Middle frontal gyrus (tissue), 1 donor: Measurements from ENCODE around the gene CTNND2.

ENCODE experiments used
- DNase-seq: peaks from one replicate; pipeline ENCODE4 v3.0.0-alpha.2; 2015; ENCODE audit warnings: low spot score; ENCODE audit errors: extremely low spot score

CTNND2 gene, protein sequence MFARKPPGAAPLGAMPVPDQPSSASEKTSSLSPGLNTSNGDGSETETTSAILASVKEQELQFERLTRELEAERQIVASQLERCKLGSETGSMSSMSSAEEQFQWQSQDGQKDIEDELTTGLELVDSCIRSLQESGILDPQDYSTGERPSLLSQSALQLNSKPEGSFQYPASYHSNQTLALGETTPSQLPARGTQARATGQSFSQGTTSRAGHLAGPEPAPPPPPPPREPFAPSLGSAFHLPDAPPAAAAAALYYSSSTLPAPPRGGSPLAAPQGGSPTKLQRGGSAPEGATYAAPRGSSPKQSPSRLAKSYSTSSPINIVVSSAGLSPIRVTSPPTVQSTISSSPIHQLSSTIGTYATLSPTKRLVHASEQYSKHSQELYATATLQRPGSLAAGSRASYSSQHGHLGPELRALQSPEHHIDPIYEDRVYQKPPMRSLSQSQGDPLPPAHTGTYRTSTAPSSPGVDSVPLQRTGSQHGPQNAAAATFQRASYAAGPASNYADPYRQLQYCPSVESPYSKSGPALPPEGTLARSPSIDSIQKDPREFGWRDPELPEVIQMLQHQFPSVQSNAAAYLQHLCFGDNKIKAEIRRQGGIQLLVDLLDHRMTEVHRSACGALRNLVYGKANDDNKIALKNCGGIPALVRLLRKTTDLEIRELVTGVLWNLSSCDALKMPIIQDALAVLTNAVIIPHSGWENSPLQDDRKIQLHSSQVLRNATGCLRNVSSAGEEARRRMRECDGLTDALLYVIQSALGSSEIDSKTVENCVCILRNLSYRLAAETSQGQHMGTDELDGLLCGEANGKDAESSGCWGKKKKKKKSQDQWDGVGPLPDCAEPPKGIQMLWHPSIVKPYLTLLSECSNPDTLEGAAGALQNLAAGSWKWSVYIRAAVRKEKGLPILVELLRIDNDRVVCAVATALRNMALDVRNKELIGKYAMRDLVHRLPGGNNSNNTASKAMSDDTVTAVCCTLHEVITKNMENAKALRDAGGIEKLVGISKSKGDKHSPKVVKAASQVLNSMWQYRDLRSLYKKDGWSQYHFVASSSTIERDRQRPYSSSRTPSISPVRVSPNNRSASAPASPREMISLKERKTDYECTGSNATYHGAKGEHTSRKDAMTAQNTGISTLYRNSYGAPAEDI (N-terminal part only)

DNA sequence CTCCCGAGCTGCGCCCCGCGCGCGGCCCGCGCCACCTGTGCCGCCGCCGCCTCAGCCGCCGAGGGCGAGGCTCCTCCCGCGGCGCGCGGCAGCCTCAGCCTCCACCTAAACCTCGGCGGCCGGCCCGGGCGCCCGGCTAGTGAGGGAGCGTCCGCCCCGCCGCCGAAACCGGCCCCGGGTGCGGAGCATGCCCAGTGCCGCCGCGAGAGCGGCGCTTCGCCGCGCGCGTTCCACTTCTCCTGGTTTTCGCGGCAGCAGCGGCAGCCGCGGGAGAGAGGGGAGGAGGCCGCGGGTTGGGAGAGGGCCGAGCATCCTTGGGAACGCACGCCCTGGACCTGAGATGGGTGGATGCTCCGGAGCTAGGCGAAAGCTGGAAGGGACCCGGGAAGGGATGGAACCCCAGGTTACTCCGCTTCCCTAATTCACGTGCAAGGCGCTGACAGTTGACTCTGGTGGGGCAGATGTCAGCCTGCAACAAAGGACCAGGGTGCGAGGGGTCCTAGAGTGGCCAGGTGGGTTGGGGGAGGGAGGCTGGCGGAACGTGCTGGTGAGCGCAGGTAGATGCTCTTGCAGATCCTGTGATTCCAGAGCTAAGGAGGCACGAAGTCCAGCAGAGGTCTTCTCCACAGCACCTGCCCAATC, at the start of gene CTNND2:
TSS of gene CTNND2 (minus strand) at position 182 of the 642 bp plus-strand sequence. CDS start 593 bp downstream, outside the sequence.
- DNase-seq, result peak; percentile 69

DNA sequence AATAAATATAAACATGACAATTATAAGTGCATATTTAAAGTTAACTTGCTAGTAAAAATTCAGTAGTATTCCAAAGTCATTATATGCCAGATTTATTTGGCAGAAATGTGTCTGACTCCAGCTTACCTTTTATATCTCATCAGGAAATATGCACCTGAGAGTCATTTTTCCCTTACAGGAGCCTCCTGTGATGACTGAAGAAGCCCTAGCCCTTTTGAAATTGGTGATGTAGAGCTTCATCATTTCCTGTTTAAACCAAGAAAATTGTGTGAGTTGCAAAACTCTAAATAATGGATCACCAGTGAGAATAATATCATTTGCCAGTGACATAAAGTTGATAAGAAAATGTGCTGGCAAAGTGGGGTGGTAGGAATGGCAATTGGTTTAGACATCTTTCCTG, 42.1 kb upstream of the CTNND2 start:
- no peak for DNase-seq

DNA sequence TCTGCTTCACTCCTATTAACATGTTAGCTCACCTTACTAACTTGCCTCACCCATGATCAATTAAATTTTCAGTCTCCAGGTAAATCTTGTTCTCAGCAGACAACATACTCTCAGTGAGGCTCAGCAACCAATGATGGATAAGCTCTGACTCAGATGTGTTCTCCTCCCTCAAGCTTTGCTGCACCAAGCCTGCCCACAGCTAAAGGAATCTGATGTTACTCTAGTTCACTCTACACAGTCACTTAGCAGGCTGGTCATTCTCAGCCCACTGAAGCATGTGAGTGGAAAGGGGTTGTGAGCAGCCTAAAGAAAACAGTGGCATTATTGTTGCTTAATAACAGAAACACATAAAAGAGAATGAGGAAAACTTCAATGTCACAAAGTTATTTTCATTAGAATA, 37.3 kb upstream of the CTNND2 start:
- DNase-seq, result no peak

DNA sequence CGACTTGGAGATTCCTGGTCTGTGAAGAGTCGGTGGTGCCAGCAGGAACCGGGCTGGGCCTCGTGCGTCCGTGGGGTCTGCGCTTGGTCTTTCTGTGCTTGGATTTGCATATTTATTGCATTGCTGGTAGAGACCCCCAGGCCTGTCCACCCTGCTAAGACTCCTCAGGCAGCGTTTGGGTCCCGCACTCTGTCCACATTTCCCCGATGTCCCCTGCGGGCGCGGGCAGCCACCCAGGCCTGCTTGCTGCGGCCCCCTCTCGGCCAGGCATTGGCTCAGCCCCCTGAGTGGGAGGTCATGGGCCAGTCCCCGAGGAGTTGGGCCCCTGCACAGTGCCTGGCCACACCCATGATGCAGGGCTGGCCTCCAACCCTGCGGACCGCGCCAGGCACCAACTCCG, 27.4 kb upstream of the CTNND2 start:
- DNase-seq, result no peak

DNA sequence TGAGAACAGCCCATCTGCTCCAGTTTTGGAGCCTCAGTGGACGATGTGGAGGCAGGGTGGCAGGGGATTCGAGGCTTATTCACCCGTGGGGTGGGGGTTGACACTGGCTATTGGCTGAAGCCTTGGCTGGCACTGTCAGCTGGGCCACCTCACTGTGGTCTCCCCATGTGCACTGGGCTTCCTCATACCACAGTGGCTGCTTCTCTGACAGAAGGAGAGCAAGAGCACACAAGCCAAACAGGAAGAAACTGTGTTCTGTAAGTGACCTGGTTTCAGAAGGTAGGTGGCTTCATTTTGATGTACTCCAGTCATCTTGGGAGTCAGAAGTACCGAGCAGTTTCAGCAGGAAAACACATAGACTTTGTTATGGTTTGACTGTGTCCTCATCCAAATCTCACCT, 24.7 kb upstream of the CTNND2 start:
- no peak for DNase-seq

DNA sequence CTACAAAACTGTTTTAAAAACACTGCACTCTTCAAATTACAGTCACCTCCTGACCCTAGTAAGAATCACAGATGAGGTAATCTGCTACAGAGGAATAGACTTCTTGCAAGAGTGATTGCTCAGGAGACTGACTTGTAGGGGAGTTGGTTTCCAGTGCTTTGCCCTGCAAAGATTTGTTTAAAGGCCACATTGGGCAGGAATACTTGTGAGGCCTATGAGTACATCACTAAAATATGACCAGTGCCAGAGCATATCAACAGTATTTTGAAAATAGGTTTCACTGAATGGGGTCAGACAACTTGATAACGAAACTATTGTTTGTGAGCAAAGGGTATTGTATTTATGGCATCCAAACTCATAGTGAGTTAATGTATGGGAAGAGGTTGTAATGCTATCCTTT, 21.5 kb upstream of the CTNND2 start:
- no peak for DNase-seq

DNA sequence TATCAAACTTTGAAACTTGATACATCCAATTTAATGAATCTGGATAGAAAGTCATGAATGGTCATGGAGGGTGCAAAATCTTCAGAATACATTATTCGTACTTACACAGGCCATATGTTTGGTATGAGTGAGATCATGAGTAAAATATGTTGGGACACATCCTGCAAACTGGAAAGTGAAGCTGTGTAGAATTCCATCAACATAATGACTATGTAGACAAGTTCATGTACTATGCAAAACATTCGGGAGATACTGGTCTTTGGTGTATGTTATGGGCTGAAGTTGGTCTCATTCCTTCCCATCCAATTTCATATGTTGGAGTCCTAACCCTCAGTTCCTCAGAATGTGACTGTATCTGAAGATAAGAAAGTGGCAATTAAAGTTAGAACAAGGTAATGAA, 18.1 kb upstream of the CTNND2 start:
- no peak for DNase-seq

DNA sequence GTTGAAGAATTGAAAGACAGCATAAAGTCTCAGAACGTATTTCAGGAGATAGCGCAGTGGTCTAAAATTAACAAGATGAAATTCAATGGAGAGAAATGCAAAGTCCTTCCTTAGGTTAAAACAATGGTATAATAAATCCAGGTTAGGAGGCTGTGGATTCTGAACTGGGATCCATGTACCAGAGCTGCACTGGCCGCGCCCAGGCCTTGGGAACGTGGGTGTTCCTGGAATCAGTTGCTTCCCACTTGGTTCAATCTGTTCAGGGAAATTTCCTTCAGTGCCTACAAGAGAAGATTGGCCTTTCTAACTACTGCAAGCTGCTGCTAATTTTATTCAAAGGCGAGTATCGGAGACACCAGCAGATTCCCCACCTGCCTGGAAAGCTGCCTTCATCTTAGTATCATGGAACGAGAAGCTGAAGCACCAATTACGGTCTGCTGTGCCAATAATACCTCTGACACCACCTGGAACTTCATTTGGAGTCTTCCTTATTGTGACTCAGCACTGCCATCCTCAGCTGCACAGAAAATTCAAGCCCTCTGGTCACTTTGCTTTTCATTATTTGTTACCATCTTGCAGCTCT, 14.3 kb upstream of the CTNND2 start:
- DNase-seq, result no peak

DNA sequence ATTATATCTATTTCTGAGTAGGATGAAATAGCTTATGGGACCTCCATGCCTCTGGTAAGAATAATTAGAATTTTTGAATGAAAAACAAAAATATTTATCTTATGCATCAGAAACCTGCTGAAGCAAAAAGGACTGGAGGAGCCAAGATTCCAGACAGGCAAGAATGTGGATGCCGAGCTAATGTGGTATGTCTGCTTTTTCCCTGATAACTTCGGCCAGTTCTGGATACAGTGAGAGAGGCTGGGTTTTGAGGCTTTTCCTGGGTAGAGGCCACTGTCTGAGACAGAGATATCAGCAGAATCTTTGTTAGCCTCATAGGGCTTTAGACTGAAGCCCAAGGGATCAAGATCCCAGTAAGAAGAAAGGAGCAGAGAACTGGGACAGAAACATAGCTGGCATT, 5.2 kb upstream of the CTNND2 start:
- DNase-seq, result no peak

DNA sequence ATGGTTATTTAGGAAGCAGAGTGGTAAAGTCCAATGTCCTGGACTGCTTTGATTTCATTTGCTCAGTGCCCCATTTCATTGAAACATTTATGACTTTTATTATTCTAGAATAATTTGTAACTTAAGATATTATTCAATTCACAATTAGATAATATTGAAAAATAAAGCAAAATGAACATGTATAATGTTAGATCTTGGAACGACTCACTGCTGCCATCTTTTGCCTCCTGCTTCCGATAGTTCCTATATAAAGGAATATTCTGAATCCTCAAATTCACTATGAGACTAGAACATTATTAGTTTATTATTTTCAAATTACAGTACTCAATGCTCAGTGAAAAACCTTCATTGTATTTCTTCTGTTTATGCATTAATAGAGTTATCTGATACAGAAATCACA, 2.3 kb upstream of the CTNND2 start:
- DNase-seq, result no peak

DNA sequence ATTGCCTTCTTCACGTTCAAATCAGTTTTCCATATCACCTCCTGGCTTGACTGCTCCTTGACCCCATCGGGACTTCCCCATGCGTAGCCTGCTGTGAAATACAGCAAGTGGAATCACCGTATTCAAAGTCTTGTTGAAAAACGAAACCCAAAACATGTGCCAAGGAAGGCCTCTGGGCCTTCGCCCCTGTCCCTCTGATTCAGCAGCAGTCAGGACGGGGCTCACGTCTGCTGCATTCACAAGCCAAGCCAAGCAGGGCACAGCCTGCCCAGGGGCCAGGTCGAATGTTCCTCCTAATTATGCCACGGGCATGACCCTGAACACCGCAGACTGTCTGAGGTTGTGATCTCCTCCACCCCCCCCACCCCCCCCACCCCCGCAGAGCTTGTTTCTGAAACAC, 960 bp upstream of the CTNND2 start:
- no peak for DNase-seq

DNA sequence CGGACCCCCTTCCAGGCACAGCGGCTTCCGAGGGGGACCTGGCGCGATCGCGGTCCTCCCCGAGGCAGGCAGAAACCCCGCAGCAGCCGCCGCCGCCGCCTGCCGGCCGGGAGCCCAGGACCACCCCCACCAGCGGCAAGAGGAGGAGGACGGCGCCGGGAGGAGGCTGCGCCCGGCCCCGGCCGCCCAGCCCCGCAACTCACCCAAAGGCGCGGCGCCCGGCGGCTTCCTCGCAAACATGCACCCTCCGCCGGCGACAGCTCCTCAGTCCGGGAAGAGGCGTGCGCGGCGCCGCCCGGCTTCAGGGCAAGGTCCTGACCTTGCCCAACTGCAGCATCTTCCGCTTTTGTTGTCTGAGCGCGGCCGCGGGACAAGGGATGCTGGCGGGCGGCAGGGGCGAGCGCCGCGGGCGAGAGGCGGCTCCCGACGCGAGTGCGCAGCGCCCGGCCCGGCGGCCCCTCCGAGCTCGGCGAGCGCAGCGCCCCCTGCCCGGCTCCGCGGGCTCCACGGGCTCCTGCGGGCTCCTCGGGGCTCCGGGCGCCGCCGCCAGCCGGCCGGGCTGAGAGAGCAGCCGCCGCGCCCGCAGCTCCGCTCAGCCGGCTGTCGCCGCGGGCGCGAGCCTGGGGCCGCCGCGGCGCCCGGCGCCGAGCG, 507 bp downstream of the CTNND2 start:
- no peak for DNase-seq

DNA sequence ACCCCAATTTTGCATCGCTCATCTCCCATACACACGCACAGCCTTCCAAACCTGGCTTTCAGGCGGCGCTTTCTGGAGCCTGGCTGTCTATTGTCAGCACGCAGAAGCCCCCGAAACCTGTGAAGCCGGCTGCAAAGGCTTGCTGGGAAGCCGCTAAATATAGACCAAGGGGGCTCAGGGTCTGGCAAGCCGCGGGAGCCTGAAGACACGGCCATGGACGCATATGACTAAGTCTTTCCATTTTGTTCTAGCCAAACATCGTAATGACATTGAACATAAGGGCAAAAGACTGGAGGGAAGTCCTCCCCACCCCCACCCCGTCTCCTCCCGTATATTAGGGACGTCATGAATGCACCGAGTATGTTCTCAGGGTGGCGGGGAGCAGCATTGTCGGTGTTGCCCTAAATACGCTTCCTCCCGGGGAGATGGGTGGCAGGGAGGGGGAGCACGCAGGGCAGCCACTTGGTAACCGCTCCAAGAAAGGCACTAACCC, 1.1 kb downstream of the CTNND2 start:
- DNase-seq, result no peak

DNA sequence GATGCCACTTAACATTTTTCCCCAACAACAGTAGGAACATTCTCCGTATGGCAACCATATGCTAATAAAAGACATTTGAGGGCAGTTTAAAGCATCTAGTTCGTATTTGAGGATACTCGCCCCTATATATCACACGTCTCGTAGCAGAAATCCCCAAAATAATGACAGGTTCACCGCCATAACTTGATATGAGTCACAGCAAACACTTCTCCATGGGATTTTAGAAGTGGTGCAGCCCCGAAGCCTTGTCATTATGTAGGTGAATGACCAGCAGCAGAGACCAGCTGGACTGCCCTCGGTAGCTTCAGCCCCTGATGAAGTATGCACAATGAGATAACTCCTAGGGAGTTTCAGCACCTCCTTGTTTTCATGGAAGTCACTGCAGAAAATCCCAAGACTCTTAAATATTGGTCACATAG, 2.0 kb downstream of the CTNND2 start:
- DNase-seq, result no peak

DNA sequence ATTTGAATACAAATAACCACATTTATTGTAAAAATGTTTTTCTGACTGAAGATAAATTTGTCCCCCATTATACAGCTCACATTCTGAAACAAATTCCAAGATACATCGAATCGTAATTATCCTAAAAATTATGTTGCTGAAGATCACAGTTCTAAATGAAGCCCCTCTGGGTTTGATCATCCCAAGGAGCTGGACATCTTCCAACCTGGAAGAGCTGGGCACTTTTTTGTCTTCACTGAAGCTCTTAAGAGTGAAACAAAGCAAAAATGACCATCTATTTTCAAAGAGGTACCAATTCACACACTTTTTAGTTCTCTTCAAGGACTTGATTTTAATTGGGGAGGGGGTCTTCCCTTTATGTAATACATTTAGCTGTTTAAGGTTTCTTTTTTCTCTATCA, 5.5 kb downstream of the CTNND2 start:
- DNase-seq, result no peak

DNA sequence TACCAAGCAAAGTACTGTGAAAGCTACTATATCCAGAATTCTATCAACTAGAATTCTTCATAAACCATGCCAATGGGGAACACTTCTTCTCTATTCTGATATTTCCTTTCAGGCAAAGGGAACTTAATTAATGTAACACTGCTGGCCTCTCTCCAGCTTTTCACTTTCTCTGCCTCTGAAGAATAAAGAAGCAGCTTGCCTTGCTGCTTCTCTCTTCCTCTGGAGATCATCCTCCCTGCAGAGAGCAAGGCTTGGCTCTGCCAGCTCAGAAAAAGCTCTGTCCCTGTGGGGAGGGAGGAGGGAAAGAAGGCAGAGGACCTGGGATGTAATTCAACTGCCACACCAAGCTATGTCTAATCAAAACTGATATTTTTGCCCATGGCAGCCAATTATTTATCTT, 6.5 kb downstream of the CTNND2 start:
- DNase-seq, result no peak

DNA sequence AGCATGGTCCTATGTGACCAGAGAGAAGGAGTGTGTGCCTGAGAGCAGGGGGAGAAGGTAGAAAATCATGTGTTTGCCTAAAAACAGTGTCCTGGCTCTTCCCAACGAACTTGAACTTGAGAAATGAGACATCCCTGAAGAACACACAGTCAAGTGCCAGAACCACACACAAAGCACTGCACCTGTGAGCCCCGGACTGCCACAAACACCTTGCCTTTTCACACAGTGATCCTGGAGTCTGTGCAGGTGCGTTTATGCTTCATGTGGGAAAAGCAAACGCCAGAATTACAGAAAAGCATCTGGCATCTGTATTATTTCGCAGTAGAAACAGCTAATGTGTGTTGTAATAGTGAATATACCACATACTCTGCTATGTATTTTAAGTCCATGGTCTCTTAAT, 9.3 kb downstream of the CTNND2 start:
- DNase-seq, result no peak

DNA sequence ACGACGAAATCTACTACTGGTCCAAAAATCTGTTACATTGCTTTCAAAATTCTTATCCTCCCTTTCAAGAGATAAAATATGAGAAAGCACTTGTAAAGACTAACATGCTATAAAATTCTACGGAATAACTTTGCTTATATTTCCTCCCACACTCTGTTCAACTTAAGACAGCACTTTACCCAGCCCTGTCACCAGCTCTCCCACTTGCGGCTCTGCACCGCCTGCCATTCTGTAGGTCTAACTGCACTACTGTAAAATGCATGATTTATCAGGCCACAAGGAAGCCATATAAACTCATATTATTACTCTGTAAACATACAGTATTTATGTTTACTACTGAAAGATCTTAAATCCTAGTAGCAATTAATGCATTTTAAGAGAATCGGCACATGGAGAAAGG, 11.4 kb downstream of the CTNND2 start:
- DNase-seq, result no peak

DNA sequence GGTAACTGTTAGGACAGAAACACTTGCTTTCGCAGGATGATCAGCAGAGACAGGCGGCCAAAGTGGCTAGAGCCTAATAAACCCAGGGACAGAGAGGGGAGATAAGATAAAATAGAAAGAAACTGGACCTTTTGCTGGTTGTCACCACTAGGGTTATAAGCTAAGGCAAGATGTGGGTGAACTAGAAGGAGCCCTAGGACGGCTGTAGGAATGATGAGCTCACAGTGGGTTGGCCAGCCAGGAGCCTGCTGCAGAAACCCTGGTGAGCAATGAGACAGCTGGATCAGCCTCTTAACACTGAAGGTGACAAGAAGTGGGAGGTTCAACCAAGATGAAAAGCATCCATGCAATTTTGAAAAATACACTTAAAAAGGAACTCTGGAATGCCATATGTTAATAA, 13.5 kb downstream of the CTNND2 start:
- DNase-seq, result no peak

DNA sequence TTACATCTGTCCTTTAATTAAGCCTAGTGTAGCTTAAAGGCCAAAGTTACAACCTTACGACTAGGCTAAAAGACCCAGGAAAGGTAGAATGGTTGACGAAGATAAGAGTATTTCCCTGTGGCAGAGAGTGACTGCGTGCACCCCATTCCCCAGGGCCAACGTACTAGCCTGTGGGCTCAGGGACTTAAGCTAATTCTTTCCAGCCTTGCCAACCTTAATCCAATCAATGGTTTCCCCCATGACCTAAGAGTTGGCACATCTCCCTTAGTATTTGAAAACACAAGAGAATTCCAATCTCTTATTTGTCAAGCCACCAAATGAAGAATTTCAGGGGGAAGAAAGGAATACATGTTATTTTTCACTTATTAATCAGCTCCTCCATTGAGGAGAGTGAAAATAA, 16.0 kb downstream of the CTNND2 start:
- no peak for DNase-seq
